HG02798 (cell line): ENCODE data around the gene RIC1.
"Not testable (repeated sequence)": the region's sequence is repeated elsewhere in the genome, so short reads cannot be mapped to it uniquely, and the experiment has no call there.

Source experiments
- ATAC-seq: cut with Tn5 transposase; IDR thresholded peaks from one replicate; pipeline ENCODE4 v1.9.1; 2021; ENCODE audit warnings: mild to moderate bottlenecking; ENCODE audit not compliant: unreplicated experiment, poor library complexity

The RIC1 gene

GRCh38 chr9:5622016-5622415, 6.9 kb upstream of the RIC1 start:
- no peak for ATAC-seq

DNA sequence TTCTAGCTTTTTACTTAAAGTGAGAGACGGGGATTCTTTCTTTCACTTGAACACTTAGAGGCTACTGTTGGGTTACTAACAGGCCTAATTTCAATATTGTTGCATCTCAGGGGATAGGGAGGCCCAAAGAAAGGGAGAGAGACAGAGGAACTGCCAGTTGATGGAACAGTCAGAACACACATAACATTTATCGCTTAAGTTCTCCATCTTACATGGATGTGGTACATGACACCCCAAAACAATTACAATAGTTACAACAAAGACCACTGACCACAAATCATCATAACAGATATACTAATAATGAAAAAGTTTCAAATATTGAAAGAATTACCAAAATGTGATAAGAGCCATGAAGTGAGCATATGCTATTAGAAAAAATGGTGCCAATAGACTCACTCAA, 4.3 kb upstream of the RIC1 start:
- no peak for ATAC-seq

GRCh38 chr9:5626727-5627634, 1.9 kb upstream of the RIC1 start:
- ATAC-seq: peak; percentile 42

- ATAC-seq: not testable (repeated sequence)
Observed at GRCh38 chr9:5627686-5628085, 1.2 kb upstream of the RIC1 start.

- ATAC-seq: no peak
Observed at GRCh38 chr9:5628183-5628529, 751 bp upstream of the RIC1 start.

DNA sequence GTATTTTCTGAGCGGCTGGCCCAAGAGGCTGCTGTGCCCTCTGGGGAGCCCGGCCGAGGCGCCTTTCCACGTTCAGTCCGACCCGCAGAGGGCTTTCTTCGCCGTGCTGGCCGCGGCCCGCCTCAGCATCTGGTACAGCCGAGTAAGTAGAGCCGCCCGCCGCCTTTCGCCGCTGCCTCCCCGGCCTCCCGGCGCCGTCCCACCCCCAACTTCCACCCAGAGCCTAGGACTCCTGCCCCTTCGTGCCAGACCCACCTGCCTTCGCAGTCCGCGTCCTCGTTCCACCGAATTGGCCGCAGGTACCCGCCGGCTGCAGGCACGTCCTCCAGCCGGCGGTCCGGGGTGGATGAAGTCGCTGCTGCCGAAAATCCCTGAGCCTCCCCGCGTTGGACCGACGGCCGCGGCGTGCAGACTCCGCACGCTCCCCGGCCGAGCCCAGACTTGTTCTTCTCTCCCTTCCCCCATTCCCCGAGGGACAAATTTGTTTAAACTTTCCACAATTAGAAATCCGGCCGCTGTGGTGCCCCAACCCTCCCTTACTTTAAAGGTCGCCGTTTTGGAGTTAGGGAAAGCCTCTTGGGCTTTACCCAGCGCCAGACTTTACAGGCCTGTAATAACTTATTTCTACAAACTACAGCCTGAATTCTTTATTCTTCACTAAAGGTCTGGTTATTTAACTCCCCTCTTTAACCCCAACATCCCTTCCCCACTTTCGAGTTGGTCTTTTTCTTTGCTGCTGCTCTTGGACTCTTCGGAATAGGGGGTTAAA, 589 bp downstream of the RIC1 start:
- ATAC-seq: peak; percentile 8

DNA sequence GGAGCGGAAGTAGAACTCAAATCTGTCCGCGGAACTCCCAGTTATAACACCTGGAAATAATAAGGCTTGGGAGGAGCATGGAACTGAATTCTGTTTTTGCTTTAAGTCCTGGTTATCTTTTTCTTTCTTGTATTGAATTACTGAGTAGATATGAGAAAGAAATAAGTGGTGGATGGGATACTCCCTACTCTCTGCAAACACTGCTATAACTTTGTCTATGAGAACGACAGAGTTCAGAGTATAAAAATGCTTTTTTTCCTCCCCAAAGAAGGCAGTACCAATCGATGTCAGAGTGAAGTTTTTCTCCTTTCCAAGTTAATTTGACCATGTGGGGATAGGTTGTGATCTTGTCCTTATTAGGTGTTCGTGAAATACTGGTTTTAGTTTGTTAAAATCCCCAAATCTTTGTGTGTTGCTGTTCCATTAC, 1.2 kb downstream of the RIC1 start:
- no peak for ATAC-seq

GRCh38 chr9:5631026-5631425, 2.1 kb downstream of the RIC1 start:
- no peak for ATAC-seq

DNA sequence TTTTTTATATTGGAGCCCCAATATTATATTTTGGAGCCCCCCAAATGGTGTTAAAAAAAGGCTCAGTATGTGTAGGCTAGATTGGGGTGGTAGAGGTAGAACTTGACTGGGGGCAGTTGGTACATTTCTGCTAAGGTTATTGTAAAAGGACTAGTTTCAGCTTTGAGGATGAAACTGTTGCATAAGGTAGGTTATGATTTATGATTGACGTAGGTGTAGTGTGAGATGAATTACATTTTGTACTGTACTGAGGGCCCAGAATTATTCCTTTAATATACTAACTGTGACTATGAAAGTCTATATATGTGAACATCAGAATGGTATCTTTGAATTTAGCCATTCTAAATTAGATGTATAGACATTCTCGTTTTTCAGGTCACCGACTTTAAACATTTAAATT, 3.6 kb downstream of the RIC1 start:
- ATAC-seq: no peak

GRCh38 chr9:5633243-5633642, 4.3 kb downstream of the RIC1 start:
- ATAC-seq: no peak

DNA sequence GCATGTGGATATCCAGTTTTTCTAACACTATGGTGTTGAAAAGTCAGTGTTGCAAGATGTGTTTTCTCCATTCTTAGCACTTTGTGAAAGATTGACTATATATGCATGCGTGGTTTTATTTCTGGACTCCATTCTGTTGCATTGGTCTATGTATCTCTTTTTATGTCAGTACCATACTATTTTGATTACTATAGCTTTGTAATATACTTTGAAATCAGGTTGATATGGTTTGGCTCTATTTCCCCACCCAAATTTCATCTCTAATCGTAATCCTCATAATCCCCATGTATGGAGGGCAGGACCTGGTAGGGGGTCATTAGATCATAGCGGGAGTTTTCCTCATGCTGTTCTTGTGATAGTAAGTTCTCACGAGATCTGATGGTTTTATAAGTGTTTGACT, 6.5 kb downstream of the RIC1 start:
- ATAC-seq: no peak

GRCh38 chr9:5639816-5640215, 10.9 kb downstream of the RIC1 start:
- no peak for ATAC-seq

DNA sequence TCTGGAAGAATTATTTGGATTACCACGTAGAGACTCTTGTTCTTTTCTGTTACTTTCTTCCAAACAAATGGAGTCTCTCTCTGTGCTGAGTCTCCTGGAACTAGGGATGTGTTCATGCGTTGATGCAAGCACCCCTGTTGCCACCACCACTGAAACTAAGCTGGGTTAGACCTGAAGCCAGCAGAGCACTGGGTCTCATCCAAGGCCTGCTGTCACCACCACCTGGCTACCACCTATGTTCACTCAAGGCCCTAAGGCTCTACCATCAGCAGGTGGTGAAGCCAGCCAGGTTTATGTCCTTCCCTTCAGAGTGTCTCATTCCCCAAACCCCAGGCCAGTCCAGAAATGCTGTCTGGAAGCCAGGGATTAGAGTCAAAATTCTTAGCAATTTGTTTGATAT, 13.3 kb downstream of the RIC1 start:
- ATAC-seq: no peak

DNA sequence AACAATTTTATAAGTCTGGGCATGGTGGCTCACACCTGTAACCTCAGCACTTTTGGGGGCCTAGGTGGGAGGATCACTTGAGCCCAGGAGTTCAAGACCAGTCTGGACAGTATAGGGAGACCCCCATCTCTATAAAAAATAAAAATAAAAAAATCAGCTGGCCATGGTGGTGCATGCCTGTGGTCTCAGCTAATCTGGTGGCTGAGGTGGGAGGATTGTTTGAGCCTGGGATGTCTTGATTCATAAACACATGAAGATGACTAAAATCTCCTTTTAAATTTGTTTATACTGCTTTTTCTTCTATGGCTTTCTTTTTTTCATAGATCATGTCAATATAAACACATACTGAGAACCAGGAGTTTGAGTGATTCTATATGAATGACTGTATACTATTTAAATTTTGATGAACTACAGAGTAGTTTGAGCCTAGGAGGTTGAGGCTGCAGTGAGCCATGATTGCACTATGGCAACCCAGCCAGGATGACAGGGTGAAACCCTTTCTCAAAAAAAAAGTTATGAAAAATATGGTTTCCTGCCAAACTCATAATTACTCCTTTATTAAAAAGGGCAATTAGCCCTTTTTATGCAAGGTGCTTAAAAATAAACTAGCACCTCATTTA, 14.2 kb downstream of the RIC1 start:
- no peak for ATAC-seq

GRCh38 chr9:5644501-5644900, 15.6 kb downstream of the RIC1 start:
- no peak for ATAC-seq

- no peak for ATAC-seq
Observed at GRCh38 chr9:5646116-5646515, 17.2 kb downstream of the RIC1 start.

DNA sequence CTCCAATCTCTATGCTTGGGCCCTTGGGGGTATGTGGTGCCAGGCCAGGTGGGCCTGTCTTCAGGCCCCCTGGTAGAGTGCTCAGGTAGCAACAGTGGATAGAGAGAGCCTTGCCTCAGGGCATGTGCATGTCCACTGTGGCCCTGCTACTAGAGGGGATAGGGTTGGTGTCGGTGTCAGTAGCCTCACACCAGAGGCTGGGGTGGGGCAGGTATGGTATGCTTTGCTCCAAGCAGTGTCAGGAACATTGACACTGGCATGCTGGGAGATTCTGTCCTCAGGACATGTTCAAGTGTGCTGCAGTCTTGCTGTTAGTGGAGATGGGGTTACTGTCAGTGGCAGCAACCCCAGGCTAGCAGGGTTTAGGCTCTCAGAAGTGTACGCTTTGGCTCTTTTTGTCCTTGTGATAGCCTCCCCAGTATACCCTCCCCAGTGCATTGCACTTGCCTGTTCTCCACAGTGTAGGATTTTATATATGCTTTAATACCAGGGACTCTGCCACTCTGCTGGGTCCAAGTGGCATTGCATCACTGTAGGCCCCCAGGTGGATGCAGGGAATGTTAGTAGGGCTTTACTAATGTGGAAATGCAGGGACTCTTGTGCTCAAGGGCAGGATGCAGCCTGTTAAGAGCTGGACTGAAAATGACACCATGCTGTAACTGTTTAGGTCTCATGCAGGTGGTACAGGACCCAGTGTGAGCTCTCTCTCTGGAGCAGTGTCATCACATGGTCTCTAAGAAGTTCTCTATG, 21.6 kb downstream of the RIC1 start:
- ATAC-seq: no peak

DNA sequence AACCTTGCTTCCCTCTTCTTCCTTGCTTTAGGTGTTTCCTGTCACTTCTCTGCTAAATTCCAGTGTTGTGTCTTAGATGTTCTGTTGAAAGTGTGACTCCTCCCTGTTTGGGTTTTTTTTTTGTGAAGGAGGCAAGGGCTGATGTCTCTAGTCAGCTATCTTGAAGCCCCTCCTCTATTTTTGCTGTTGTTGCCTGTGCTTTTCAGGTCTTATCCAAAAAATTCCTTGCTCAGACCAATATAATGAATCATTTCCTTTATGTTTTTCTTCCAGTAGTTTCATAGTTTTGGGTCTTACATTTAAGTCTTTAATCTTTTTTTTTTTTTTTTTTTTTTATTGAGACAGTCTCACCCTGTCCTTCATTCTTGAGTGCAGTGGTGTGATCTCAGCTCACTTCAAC, 22.3 kb downstream of the RIC1 start:
- no peak for ATAC-seq

DNA sequence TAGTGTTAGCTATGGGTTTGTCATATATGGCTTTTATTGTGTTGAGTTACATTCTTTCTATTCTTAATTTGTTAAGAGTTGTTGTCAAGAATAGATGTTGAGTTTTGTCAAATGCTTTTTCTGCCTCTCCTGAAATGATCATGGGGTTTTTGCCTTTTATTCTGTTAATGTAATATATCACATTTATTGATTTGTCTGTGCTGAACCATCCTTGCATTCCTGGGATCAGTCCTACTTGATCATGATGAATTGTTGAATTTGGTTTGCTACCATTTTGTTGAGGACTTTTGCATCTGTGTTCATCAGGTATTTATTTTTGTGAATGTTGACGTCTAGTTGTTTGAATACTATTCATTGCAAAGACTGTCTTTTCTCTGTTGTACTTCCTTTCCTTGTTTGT, 23.9 kb downstream of the RIC1 start:
- no peak for ATAC-seq

GRCh38 chr9:5662804-5663203, 33.9 kb downstream of the RIC1 start:
- ATAC-seq: not testable (repeated sequence)

- no peak for ATAC-seq
Observed at GRCh38 chr9:5665059-5665458, 36.2 kb downstream of the RIC1 start.
